NB4 (cell line): ENCODE data around the gene PITPNC1.

Source experiments
- DNase-seq: peaks from one replicate; pipeline ENCODE4 v3.0.0; 2010; ENCODE audit warnings: low read depth
- H3K4me3 ChIP-seq: one replicate; pipeline ENCODE4 v1.5.1; 2011; ENCODE audit warnings: mild to moderate bottlenecking, low read depth, low read length, moderate library complexity
- MYC ChIP-seq: IDR thresholded peaks from 2 replicates; pipeline ENCODE4 v1.6.1; 2011; ENCODE audit warnings: low read depth, low read length
- POLR2A ChIP-seq: IDR thresholded peaks from 2 replicates; pipeline ENCODE4 v1.6.1; 2011; ENCODE audit warnings: mild to moderate bottlenecking; ENCODE audit not compliant: insufficient read length; ENCODE audit errors: extremely low read depth
- TF ChIP-seq, protein P1 (sequence below): IDR thresholded peaks from 2 replicates; pipeline ENCODE4 v1.6.1; 2011; ENCODE audit warnings: low read depth, low read length
- TF ChIP-seq, protein P2 (sequence below): IDR thresholded peaks from one replicate; pipeline ENCODE4 v1.5.1; 2012; ENCODE audit warnings: low read depth, low read length

The PITPNC1 gene

DNA sequence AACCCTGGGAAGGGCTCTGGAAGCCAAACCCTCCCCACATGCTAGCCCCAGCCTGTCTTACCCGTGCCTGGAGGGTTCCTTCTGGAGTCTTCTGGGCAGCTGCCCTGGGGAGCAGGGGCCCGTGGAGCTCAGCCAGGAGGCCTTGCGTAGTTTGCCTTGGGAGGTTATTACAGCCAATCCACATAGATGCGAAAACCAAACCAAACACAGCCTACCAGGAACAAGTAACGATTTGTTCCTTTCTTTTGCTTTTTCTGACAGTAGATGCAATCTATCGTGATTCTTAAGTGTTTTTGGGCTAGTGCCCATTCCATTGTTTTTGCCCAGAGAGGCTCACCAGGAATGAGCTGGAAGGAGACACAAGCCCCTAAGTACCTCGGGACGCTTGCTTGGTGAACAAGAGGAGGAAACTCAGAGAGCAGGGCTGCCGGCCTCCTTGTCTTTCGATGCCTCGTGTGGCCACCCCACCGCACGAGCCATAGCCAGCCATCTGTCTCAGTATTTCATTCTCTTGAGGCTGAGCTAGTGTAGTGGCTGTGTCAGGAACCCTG is 238.0 kb downstream of the PITPNC1 start:
- TF ChIP-seq, protein P1, sequence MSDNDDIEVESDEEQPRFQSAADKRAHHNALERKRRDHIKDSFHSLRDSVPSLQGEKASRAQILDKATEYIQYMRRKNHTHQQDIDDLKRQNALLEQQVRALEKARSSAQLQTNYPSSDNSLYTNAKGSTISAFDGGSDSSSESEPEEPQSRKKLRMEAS = no peak
- TF ChIP-seq POLR2A (no peak), MYC (no peak)
- TF ChIP-seq, protein P2, sequence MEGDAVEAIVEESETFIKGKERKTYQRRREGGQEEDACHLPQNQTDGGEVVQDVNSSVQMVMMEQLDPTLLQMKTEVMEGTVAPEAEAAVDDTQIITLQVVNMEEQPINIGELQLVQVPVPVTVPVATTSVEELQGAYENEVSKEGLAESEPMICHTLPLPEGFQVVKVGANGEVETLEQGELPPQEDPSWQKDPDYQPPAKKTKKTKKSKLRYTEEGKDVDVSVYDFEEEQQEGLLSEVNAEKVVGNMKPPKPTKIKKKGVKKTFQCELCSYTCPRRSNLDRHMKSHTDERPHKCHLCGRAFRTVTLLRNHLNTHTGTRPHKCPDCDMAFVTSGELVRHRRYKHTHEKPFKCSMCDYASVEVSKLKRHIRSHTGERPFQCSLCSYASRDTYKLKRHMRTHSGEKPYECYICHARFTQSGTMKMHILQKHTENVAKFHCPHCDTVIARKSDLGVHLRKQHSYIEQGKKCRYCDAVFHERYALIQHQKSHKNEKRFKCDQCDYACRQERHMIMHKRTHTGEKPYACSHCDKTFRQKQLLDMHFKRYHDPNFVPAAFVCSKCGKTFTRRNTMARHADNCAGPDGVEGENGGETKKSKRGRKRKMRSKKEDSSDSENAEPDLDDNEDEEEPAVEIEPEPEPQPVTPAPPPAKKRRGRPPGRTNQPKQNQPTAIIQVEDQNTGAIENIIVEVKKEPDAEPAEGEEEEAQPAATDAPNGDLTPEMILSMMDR = no peak
- DNase-seq = no peak
- no peak overlapping the region for H3K4me3 ChIP-seq

DNA sequence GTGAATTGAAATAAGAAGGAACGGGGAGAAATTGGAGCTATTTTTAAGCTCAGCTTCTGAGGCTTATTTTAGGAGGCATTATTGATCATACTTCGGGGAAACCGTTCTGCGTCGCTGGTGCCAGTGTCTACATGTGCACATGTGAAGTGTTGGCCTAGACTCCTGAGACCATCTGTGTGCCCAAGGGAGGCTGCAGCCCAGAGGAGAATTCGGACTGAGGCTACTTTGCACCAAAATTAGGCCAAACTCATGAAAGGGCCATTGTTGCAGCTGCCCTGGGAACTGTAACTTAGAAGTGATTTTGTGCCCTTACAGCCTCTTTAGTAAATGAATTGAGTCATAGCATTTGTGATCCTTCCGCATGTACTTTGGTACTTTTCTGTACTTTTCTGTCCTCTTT is 238.7 kb downstream of the PITPNC1 start:
- DNase-seq = no peak
- H3K4me3 ChIP-seq = no peak overlapping the region
- TF ChIP-seq POLR2A (no peak), MYC (no peak)
- TF ChIP-seq, protein P2 = no peak
- TF ChIP-seq, protein P1 = no peak

DNA sequence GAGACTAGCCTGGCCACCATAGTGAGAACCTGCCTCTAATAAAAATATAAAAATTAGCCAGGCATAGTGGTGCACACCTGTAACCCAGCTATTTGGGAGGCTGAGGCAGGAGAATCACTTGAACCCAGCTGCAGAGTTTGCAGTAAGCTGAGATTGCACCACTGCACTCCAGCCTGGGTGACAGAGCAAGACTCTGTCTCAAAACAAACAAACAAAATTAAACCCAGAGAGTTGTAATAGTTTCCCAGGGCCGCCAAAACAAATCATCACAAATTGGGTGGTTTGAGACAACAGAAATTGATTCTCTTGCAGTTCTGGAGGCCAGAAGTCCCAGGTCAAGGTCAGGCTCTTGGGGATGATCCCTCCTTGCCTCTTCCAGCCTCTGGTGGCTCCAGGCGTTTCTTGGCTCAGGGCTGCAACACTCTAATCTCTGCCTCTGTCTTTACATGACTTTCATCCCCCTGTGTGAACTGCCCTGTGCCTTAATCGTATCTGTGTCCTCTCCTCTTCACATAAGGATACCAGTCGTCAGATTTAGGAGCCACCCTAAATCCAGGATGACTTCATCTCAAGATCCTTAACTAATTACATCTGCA is 240.3 kb downstream of the PITPNC1 start:
- no peak for TF ChIP-seq MYC
- TF ChIP-seq, protein P2 = no peak
- no peak for TF ChIP-seq POLR2A
- DNase-seq = no peak
- no peak overlapping the region for H3K4me3 ChIP-seq

DNA sequence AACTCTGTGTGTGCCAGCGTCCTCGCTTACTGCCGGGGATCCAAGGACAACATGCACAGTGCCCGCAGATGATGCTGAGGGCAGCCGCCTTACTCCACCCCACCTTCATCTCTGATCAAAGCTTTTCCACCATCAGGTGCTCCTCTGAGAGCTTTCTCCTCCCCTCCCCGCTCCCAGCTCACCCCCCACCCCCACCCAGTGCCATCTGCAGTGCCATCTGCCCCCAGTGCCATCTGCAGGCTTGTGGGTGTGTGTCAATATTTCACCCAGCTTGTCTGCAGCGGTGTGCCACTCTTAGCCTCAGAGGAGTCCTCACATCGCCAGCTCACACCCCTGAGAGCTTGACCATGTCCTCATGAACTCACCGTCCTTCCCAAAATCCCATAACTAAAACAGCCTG is 242.5 kb downstream of the PITPNC1 start:
- TF ChIP-seq POLR2A (no peak), MYC (no peak)
- TF ChIP-seq, protein P1 = no peak
- TF ChIP-seq, protein P2 = no peak
- DNase-seq = no peak
- no peak overlapping the region for H3K4me3 ChIP-seq

DNA sequence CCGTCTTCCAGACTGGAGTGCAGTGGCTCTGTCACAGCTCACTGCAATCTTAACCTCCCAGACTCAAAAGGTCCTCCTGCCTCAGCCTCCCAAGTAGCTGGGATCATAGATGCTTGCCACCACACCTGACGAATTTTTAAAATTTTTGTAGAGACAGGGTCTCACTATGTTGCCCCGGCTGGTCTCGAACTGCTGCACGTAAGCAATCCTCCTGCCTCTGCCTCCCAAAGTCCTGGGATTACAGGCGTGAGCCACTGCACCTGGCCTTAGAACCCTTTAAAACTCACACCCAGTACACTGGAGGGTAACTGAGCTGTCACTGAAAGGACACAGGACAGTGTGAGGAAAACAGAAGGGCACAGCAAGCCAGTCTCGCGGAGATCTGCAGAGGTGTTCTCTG is 243.0 kb downstream of the PITPNC1 start:
- TF ChIP-seq POLR2A (no peak), MYC (no peak)
- TF ChIP-seq, protein P1 = no peak
- TF ChIP-seq, protein P2 = no peak
- no peak for DNase-seq

DNA sequence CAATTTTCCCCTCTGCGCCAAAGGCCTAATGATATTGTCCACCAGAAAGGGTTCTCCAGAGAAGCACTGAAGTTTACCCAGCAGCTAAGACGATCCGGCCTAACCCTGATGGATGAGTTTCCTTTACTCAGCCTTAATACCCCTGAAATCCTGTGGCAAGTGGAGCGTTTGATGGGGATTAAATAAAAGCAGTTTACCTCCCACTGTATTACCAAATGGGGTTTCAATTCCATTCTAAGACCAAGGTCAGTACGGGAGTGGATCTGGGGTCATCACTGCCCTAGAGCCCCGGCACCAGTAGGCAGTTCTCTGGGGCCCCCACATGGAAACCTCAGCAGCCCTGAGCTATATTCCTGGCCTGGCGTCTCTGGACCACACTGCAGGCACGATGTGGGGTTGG is 243.6 kb downstream of the PITPNC1 start:
- DNase-seq = no peak
- TF ChIP-seq, protein P1 = no peak
- TF ChIP-seq POLR2A = no peak
- TF ChIP-seq, protein P2 = no peak
- TF ChIP-seq MYC = no peak
- H3K4me3 ChIP-seq = no peak overlapping the region

More for the DNA sequence above, 243.0 kb downstream of the PITPNC1 start:
- no peak overlapping the region for H3K4me3 ChIP-seq
